ENCODE measurements around the gene SETX. TPM values are rescaled to one million over a fixed set of nuclear protein-coding genes. Genes with fewer than 3 reads are reported as not detected.

Gene SETX
- total and polyA plus RNA-seq, 10 of the 15 experiments (the other 5 are each of a cell fraction or from before 2014, with no cell fraction given), result 15.8 to 75.7 (median 37.0) TPM

- TF ChIP-seq BCL3 (IDR thresholded peaks at IDR 0.05; ENCODE audit: borderline replicate concordance, insufficient read depth, low read depth, low read length, poor library complexity, severe bottlenecking), result no peak
- TF ChIP-seq TBL1XR1 (IDR thresholded peaks at IDR 0.05; ENCODE audit: low read depth, low read length), result no peak
- TF ChIP-seq CHD1 (IDR thresholded peaks at IDR 0.05; ENCODE audit: low read depth, low read length), result no peak
- no peak for TF ChIP-seq CTCF (IDR thresholded peaks at IDR 0.05 in 2 of 3, conservative IDR thresholded peaks at IDR 0.05 in 1 of 3; ENCODE audit: control insufficient read depth in 2 of 3, extremely low read depth in 1 of 3, insufficient read depth in 1 of 3, low read depth in 3 of 3, low read length in 3 of 3)
- TF ChIP-seq E4F1 (IDR thresholded peaks at IDR 0.05; ENCODE audit: borderline replicate concordance, partially characterized antibody), result no peak
- TF ChIP-seq LARP7 (IDR thresholded peaks at IDR 0.05), result no peak
- TF ChIP-seq RUNX3 (IDR thresholded peaks at IDR 0.05; ENCODE audit: low read length), result peak; percentile 72
- TF ChIP-seq ATF7 (IDR thresholded peaks at IDR 0.05; ENCODE audit: low read depth), result peak; percentile 95
- TF ChIP-seq ZBTB40 (IDR thresholded peaks at IDR 0.05; ENCODE audit: borderline replicate concordance), result no peak
- no peak for TF ChIP-seq KDM1A (IDR thresholded peaks at IDR 0.05; ENCODE audit: borderline replicate concordance)
- no peak for TF ChIP-seq CHD4 (IDR thresholded peaks at IDR 0.05)
- TF ChIP-seq MXI1 (IDR thresholded peaks at IDR 0.05; ENCODE audit: low read depth, low read length), result no peak
- no peak for TF ChIP-seq POLR2AphosphoS2 (IDR thresholded peaks at IDR 0.05; ENCODE audit: low read depth, low read length)
- TF ChIP-seq HDAC6 (IDR thresholded peaks at IDR 0.05; ENCODE audit: unreplicated experiment), result no peak
- no peak for TF ChIP-seq RCOR1 (conservative IDR thresholded peaks at IDR 0.05; ENCODE audit: low read depth, low read length)
- no peak for TF ChIP-seq FOS (IDR thresholded peaks at IDR 0.05; ENCODE audit: borderline replicate concordance, extremely low read depth, insufficient read length)
- TF ChIP-seq MEF2B (IDR thresholded peaks at IDR 0.05; ENCODE audit: partially characterized antibody, poor library complexity, severe bottlenecking), result no peak
- no peak for TF ChIP-seq E2F4 (IDR thresholded peaks at IDR 0.05; ENCODE audit: low read depth, low read length)
- 0 out of 2 replicates have a peak, but pooled peaks have one; percentile 11 for TF ChIP-seq BCL11A (IDR thresholded peaks at IDR 0.05; ENCODE audit: low read depth, low read length)
Observed at GRCh38 chr9:132404228-132404881, 49.6 kb upstream of the SETX start (continued).

Measured in GM12878 (cell line).